ENCODE measurements around the gene PID1. TPM values are rescaled to one million over a fixed set of nuclear protein-coding genes. Genes with fewer than 3 reads are reported as not detected.

The PID1 gene
- total RNA-seq, 1 experiment from 2014 or later, result 0.31 TPM

- H3K4me3 Mint-ChIP-seq (ENCODE audit: low read depth, unreplicated experiment), result no peak overlapping the region
- no TSS peak for BruUV-seq (replicated peaks)
- H3K27me3 Mint-ChIP-seq (ENCODE audit: unreplicated experiment), result no peaks in the 10 kb centered on the region
- intact Hi-C loops (cut with micrococcal nuclease; ENCODE audit: unreplicated experiment), result no loop called here
- DNase-seq, result no peak
- CTCF ChIA-PET, result no interaction called here
- no peak for TF ChIP-seq CTCF (IDR thresholded peaks at IDR 0.05; ENCODE audit: unreplicated experiment)
- H3K36me3 Mint-ChIP-seq (ENCODE audit: insufficient read depth, unreplicated experiment), result no peaks in the 10 kb centered on the region
- H3K27ac Mint-ChIP-seq (ENCODE audit: unreplicated experiment), result no peak overlapping the region
- H3K4me1 Mint-ChIP-seq (ENCODE audit: low read depth, unreplicated experiment), result no peaks in the 10 kb centered on the region
- H3K9me3 Mint-ChIP-seq (ENCODE audit: low read depth, unreplicated experiment), result peaks cover 3% of the 10 kb centered on the region
These were observed 109.1 kb downstream of the PID1 start for GRCh38 chr2:229162015-229162414.

GRCh38 chr2:229160984-229161383 is 110.1 kb downstream of the PID1 start:
- no peak for TF ChIP-seq CTCF (IDR thresholded peaks at IDR 0.05; ENCODE audit: unreplicated experiment)
- intact Hi-C loops (cut with micrococcal nuclease; ENCODE audit: unreplicated experiment), result no loop called here

GRCh38 chr2:229160180-229160579 is 110.9 kb downstream of the PID1 start:
- no peaks in the 10 kb centered on the region for H3K4me1 Mint-ChIP-seq (ENCODE audit: low read depth, unreplicated experiment)
- CTCF ChIA-PET, result no interaction called here
- DNase-seq, result no peak
- no peak overlapping the region for H3K4me3 Mint-ChIP-seq (ENCODE audit: low read depth, unreplicated experiment)
- H3K9me3 Mint-ChIP-seq (ENCODE audit: low read depth, unreplicated experiment), result no peaks in the 10 kb centered on the region
- H3K36me3 Mint-ChIP-seq (ENCODE audit: insufficient read depth, unreplicated experiment), result no peaks in the 10 kb centered on the region
- no peak for TF ChIP-seq CTCF (IDR thresholded peaks at IDR 0.05; ENCODE audit: unreplicated experiment)
- H3K27me3 Mint-ChIP-seq (ENCODE audit: unreplicated experiment), result no peaks in the 10 kb centered on the region
- intact Hi-C loops (cut with micrococcal nuclease; ENCODE audit: unreplicated experiment), result no loop called here
- H3K27ac Mint-ChIP-seq (ENCODE audit: unreplicated experiment), result no peak overlapping the region
- BruUV-seq (replicated peaks), result no TSS peak

More at GRCh38 chr2:229160984-229161383, 110.1 kb downstream of the PID1 start:
- Mint-ChIP-seq H3K9me3 (ENCODE audit: low read depth, unreplicated experiment) (peaks cover 2% of the 10 kb centered on the region), H3K4me3 (ENCODE audit: low read depth, unreplicated experiment) (no peak overlapping the region), H3K36me3 (ENCODE audit: insufficient read depth, unreplicated experiment) (no peaks in the 10 kb centered on the region), H3K27ac (ENCODE audit: unreplicated experiment) (no peak overlapping the region), H3K27me3 (ENCODE audit: unreplicated experiment) (no peaks in the 10 kb centered on the region), H3K4me1 (ENCODE audit: low read depth, unreplicated experiment) (no peaks in the 10 kb centered on the region)
- DNase-seq, result no peak
- CTCF ChIA-PET, result no interaction called here
- BruUV-seq (replicated peaks), result no TSS peak

GRCh38 chr2:229159405-229159804 is 111.7 kb downstream of the PID1 start:
- H3K27me3 Mint-ChIP-seq (ENCODE audit: unreplicated experiment), result no peaks in the 10 kb centered on the region
- DNase-seq, result no peak
- H3K4me3 Mint-ChIP-seq (ENCODE audit: low read depth, unreplicated experiment), result no peak overlapping the region
- CTCF ChIA-PET, result no interaction called here
- BruUV-seq (replicated peaks), result no TSS peak
- peaks cover 1% of the 10 kb centered on the region for H3K9me3 Mint-ChIP-seq (ENCODE audit: low read depth, unreplicated experiment)
- no peak overlapping the region for H3K27ac Mint-ChIP-seq (ENCODE audit: unreplicated experiment)
- intact Hi-C loops (cut with micrococcal nuclease; ENCODE audit: unreplicated experiment), result no loop called here
- no peak for TF ChIP-seq CTCF (IDR thresholded peaks at IDR 0.05; ENCODE audit: unreplicated experiment)
- H3K36me3 Mint-ChIP-seq (ENCODE audit: insufficient read depth, unreplicated experiment), result no peaks in the 10 kb centered on the region
- no peaks in the 10 kb centered on the region for H3K4me1 Mint-ChIP-seq (ENCODE audit: low read depth, unreplicated experiment)

Measured in Calu3 (cell line).